Peyer's patch (tissue), 4 donors: ENCODE data around the gene FGFR1OP2.

ENCODE experiments used
- POLR2A ChIP-seq, 2 donors: fragments of 450-650 bp; IDR thresholded peaks; one replicate each; pipeline ENCODE4 v1.5.1; 2017; ENCODE audit warnings: antibody characterized with exemption in 2 of 2, mild to moderate bottlenecking in 2 of 2, moderate library complexity in 2 of 2
- TF ChIP-seq, protein P1 (sequence below), 6 experiments: fragments of 450-650 bp in 4 of 6; fragments of 200-600 bp in 2 of 6; sonication (generic) in 1 of 6; IDR thresholded peaks; one replicate each; pipeline ENCODE4 v1.5.1; 2017 to 2019; ENCODE audit warnings: antibody characterized with exemption in 6 of 6, mild to moderate bottlenecking in 3 of 6, moderate library complexity in 1 of 6

DNA sequence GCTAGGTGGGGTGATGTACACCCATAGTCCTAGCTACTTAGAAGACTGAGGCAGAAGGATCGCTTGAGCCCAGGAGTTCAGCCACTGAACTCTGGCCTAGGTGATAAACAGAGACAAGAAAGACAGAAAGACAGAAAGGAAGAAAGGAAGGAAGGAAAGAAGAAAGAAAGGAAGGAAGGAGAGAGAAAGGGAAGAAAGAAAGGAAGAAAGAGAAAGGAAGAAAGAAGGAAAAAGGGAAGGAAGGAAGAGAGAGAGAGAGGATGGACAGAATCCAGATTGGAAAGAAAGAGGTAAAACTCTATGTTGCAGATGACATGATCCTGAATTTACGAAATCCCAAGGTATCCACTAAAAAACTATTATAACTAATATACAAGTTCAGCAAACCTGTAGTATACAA is 8.7 kb upstream of the FGFR1OP2 start:
- TF ChIP-seq POLR2A (IDR thresholded peaks at IDR 0.05) = no peak
- TF ChIP-seq, protein P1, sequence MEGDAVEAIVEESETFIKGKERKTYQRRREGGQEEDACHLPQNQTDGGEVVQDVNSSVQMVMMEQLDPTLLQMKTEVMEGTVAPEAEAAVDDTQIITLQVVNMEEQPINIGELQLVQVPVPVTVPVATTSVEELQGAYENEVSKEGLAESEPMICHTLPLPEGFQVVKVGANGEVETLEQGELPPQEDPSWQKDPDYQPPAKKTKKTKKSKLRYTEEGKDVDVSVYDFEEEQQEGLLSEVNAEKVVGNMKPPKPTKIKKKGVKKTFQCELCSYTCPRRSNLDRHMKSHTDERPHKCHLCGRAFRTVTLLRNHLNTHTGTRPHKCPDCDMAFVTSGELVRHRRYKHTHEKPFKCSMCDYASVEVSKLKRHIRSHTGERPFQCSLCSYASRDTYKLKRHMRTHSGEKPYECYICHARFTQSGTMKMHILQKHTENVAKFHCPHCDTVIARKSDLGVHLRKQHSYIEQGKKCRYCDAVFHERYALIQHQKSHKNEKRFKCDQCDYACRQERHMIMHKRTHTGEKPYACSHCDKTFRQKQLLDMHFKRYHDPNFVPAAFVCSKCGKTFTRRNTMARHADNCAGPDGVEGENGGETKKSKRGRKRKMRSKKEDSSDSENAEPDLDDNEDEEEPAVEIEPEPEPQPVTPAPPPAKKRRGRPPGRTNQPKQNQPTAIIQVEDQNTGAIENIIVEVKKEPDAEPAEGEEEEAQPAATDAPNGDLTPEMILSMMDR (IDR thresholded peaks at IDR 0.05) = no peak
